Neural cell (in vitro differentiated cells): ENCODE measurements around the gene TSPO. TPM values are rescaled to one million over a fixed set of nuclear protein-coding genes. Genes with fewer than 3 reads are reported as not detected.
"Not testable (repeated sequence)": the region's sequence is repeated elsewhere in the genome, so short reads cannot be mapped to it uniquely, and the experiment has no call there.

Experiments used
- H2AFZ ChIP-seq: fragments of 200-600, 300-800 bp; sonication (generic), shearing (Covaris generic); 2 replicates; pipeline ENCODE4 v1.6.0; 2014; ENCODE audit warnings: low read depth, mild to moderate bottlenecking, antibody characterized with exemption, low read length, moderate library complexity
- H3F3A ChIP-seq: fragments of 200-600 bp; shearing (Covaris generic); 2 replicates; pipeline ENCODE4 v1.6.1; 2016; ENCODE audit warnings: mild to moderate bottlenecking, moderate library complexity, mixed read lengths, antibody characterized with exemption, low read length; ENCODE audit not compliant: insufficient read depth, poor library complexity, severe bottlenecking
- H3K27ac ChIP-seq: fragments of 200-600, 300-800 bp; sonication (generic), shearing (Covaris generic); 2 replicates; pipeline ENCODE4 v1.5.1; 2014; ENCODE audit warnings: mild to moderate bottlenecking, low read length, moderate library complexity
- H3K27me3 ChIP-seq: fragments of 300-800, 200-600 bp; sonication (generic), shearing (Covaris generic); 2 replicates; pipeline ENCODE4 v1.6.0; 2014; ENCODE audit warnings: mild to moderate bottlenecking, low read depth, low read length, moderate library complexity; ENCODE audit not compliant: insufficient read depth
- H3K36me3 ChIP-seq: fragments of 300-800, 200-600 bp; sonication (generic), shearing (Covaris generic); 2 replicates; pipeline ENCODE4 v1.5.1; 2014; ENCODE audit warnings: mild to moderate bottlenecking, antibody characterized with exemption, low read length, moderate library complexity; ENCODE audit not compliant: insufficient read depth
- H3K4me2 ChIP-seq: fragments of 300-800, 200-600 bp; sonication (generic), shearing (Covaris generic); 2 replicates; pipeline ENCODE4 v1.6.0; 2014; ENCODE audit warnings: mild to moderate bottlenecking, low read length
- H3K4me3 ChIP-seq: fragments of 300-800, 200-600 bp; sonication (generic), shearing (Covaris generic); 2 replicates; pipeline ENCODE4 v1.5.1; 2014; ENCODE audit warnings: mild to moderate bottlenecking, low read length, moderate library complexity
- H3K79me2 ChIP-seq: fragments of 200-600 bp; shearing (Covaris generic); replicated peaks from 2 replicates; pipeline ENCODE4 v1.6.0; 2014; ENCODE audit warnings: mild to moderate bottlenecking, low read length, moderate library complexity; ENCODE audit not compliant: insufficient read depth
- H3K9ac ChIP-seq: fragments of 300-800, 200-600 bp; sonication (generic), shearing (Covaris generic); 2 replicates; pipeline ENCODE4 v1.6.1; 2016; ENCODE audit warnings: mild to moderate bottlenecking, low read length, mixed read lengths
- H3K9me2 ChIP-seq: fragments of 200-600 bp; shearing (Covaris generic); 2 replicates; pipeline ENCODE4 v1.6.1; 2016; ENCODE audit warnings: mild to moderate bottlenecking, low read length, mixed read lengths; ENCODE audit not compliant: insufficient read depth
- H3K9me3 ChIP-seq: fragments of 200-600, 300-800 bp; sonication (generic), shearing (Covaris generic); 2 replicates; pipeline ENCODE4 v1.6.1; 2016; ENCODE audit warnings: mild to moderate bottlenecking, mixed run types, low read length, moderate library complexity, mixed read lengths
- H4K20me1 ChIP-seq: fragments of 200-600 bp; shearing (Covaris generic); 2 replicates; pipeline ENCODE4 v1.6.1; 2016; ENCODE audit warnings: mild to moderate bottlenecking, mixed run types; ENCODE audit not compliant: insufficient read depth
- CTCF ChIP-seq: fragments of 450-650 bp; IDR thresholded peaks from 2 replicates; pipeline ENCODE4 v1.5.1; 2014; ENCODE audit warnings: antibody characterized with exemption, mild to moderate bottlenecking, moderate library complexity; ENCODE audit not compliant: poor library complexity, severe bottlenecking
- EP300 ChIP-seq: fragments of 450-650 bp; conservative IDR thresholded peaks from 2 replicates; pipeline ENCODE4 v1.6.1; 2014; ENCODE audit warnings: antibody characterized with exemption, mild to moderate bottlenecking, moderate library complexity; ENCODE audit not compliant: poor library complexity, severe bottlenecking
- EZH2 ChIP-seq: fragments of 200-600, 300-800 bp; shearing (Covaris generic), sonication (generic); IDR thresholded peaks from 2 replicates; pipeline ENCODE4 v1.6.1; 2014; ENCODE audit warnings: antibody characterized with exemption, low read length, borderline replicate concordance, mild to moderate bottlenecking; ENCODE audit not compliant: insufficient read depth, poor library complexity, severe bottlenecking
- MXI1 ChIP-seq: fragments of 450-650 bp; conservative IDR thresholded peaks from 2 replicates; pipeline ENCODE4 v1.6.1; 2014; ENCODE audit warnings: antibody characterized with exemption, mild to moderate bottlenecking; ENCODE audit not compliant: poor library complexity, severe bottlenecking
- POLR2AphosphoS5 ChIP-seq: IDR thresholded peaks from 2 replicates; pipeline ENCODE4 v1.6.1; 2012
- RAD21 ChIP-seq: fragments of 450-650 bp; conservative IDR thresholded peaks from 2 replicates; pipeline ENCODE4 v1.6.1; 2014; ENCODE audit warnings: antibody characterized with exemption, mild to moderate bottlenecking, moderate library complexity
- REST ChIP-seq: IDR thresholded peaks from 2 replicates; pipeline ENCODE4 v1.6.1; 2012; ENCODE audit warnings: borderline replicate concordance
- SMC3 ChIP-seq: fragments of 450-650 bp; conservative IDR thresholded peaks from 2 replicates; pipeline ENCODE4 v1.6.1; 2014; ENCODE audit warnings: antibody characterized with exemption, mild to moderate bottlenecking, moderate library complexity; ENCODE audit not compliant: poor library complexity
- TAF1 ChIP-seq: IDR thresholded peaks from 2 replicates; pipeline ENCODE4 v1.6.1; 2012; ENCODE audit warnings: low read depth
- polyA plus RNA-seq: library from polyadenylated mRNA; depleted of rRNA; stranded (reverse); fragments of >200 nt; gene quantifications from 2 replicates; pipeline ENCODE4 v1.2.3, GENCODE V29; 2014

TSPO gene
- polyA plus RNA-seq, 1 donor from 2014 or later, result not detected

GRCh38 chr22:43142880-43143562 lies 8.3 kb upstream of the TSPO start, which contains the start of gene MCAT:
Gene MCAT, minus strand, starts transcription at chr22:43143398. Its CDS starts 50 bp downstream, at chr22:43143348.
- Histone ChIP-seq H3K27ac (peak within 1 kb of the TSS; percentile 79), H2AFZ (peak within 1 kb of the TSS; percentile 60), H3K27me3 (no peaks in the 10 kb centered on the region), H3K9me2 (no peaks in the 10 kb centered on the region), H3K79me2 (peaks cover 7% of the 10 kb centered on the region), H3K9ac (peak within 1 kb of the TSS; percentile 82), H3K4me2 (peak within 1 kb of the TSS; percentile 55), H4K20me1 (no peaks in the 10 kb centered on the region), H3K9me3 (no peaks in the 10 kb centered on the region), H3K36me3 (no peaks in the 10 kb centered on the region), H3F3A (no peaks in the 10 kb centered on the region), H3K4me3 (peak within 1 kb of the TSS; percentile 100)
- peak; percentile 47 for TF ChIP-seq SMC3
- TF ChIP-seq POLR2AphosphoS5, result peak; percentile 80
- no peak for TF ChIP-seq EZH2
- TF ChIP-seq REST, result no peak
- peak; percentile 46 for TF ChIP-seq RAD21
- TF ChIP-seq MXI1, result peak; percentile 97
- TF ChIP-seq TAF1, result no peak
- TF ChIP-seq CTCF, result peak; percentile 22
- TF ChIP-seq EP300, result peak; percentile 53

- no peak overlapping the region for H3K4me3 ChIP-seq
- H2AFZ ChIP-seq, result no peak overlapping the region
- H4K20me1 ChIP-seq, result no peaks in the 10 kb centered on the region
- H3K9me3 ChIP-seq, result no peaks in the 10 kb centered on the region
- no peaks in the 10 kb centered on the region for H3K27me3 ChIP-seq
- no peak overlapping the region for H3K4me2 ChIP-seq
- H3K27ac ChIP-seq, result no peak overlapping the region
- no peak overlapping the region for H3K9ac ChIP-seq
- H3K79me2 ChIP-seq, result peaks cover 7% of the 10 kb centered on the region
- no peaks in the 10 kb centered on the region for H3K36me3 ChIP-seq
- TF ChIP-seq EP300 (no peak), POLR2AphosphoS5 (no peak), CTCF (no peak), SMC3 (no peak), TAF1 (no peak), MXI1 (no peak), EZH2 (no peak), REST (no peak), RAD21 (no peak)
- no peaks in the 10 kb centered on the region for H3F3A ChIP-seq
- H3K9me2 ChIP-seq, result no peaks in the 10 kb centered on the region
These were observed 6.4 kb upstream of the TSPO start for GRCh38 chr22:43144949-43145348.

GRCh38 chr22:43145371-43145770 lies 6.0 kb upstream of the TSPO start:
- H4K20me1 ChIP-seq, H3K27ac ChIP-seq, H3F3A ChIP-seq, H3K79me2 ChIP-seq, H3K4me2 ChIP-seq, H3K9ac ChIP-seq, H3K27me3 ChIP-seq, H2AFZ ChIP-seq, H3K4me3 ChIP-seq, H3K36me3 ChIP-seq, H3K9me3 ChIP-seq, H3K9me2 ChIP-seq: not testable (repeated sequence)
